HepG2 (cell line): ENCODE data around the gene PCDHGB6.

ENCODE experiments used
- EP300 ChIP-seq, 3 experiments: sonication (generic) in 1 of 3; formaldehyde crosslinking in 1 of 3; IDR thresholded peaks; 2 replicates each; pipeline versions ENCODE4 v1.5.1 to v1.6.1; 2011 to 2020; ENCODE audit warnings: low read depth in 2 of 3, low read length in 2 of 3, borderline replicate concordance in 1 of 3, improper control_type of control experiment in 1 of 3, mild to moderate bottlenecking in 1 of 3, missing genetic modification reagents in 1 of 3, moderate library complexity in 1 of 3
- FIP1L1 ChIP-seq: fragments of 200-400 bp; formaldehyde crosslinking; IDR thresholded peaks from 2 replicates; pipeline ENCODE4 v1.6.1; 2018; ENCODE audit warnings: low read depth, mild to moderate bottlenecking, low read length, moderate library complexity, borderline replicate concordance; ENCODE audit not compliant: insufficient read depth
- FOXP1 ChIP-seq, 2 experiments: fragments of 450-650 bp in 1 of 2; IDR thresholded peaks; 2 replicates each; pipeline ENCODE4 v1.6.1; 2017 to 2018; ENCODE audit warnings: antibody characterized with exemption in 1 of 2
- GLI4 ChIP-seq: sonication (generic); formaldehyde crosslinking; IDR thresholded peaks from 2 replicates; pipeline ENCODE4 v1.5.1; 2020; ENCODE audit warnings: missing genetic modification reagents, mild to moderate bottlenecking, moderate library complexity, borderline replicate concordance
- MLX ChIP-seq: IDR thresholded peaks from 2 replicates; pipeline ENCODE4 v1.6.1; 2016
- POLR2AphosphoS5 ChIP-seq: IDR thresholded peaks from 2 replicates; pipeline ENCODE4 v1.6.1; 2012; ENCODE audit warnings: low read depth, low read length
- SMARCC2 ChIP-seq: fragments of 450-650 bp; IDR thresholded peaks from 2 replicates; pipeline ENCODE4 v1.6.1; 2017; ENCODE audit warnings: antibody characterized with exemption, mild to moderate bottlenecking
- SUZ12 ChIP-seq: fragments of 150-350 bp; IDR thresholded peaks from 2 replicates; pipeline ENCODE4 v1.6.1; 2014; ENCODE audit warnings: low read depth, low read length
- ZNF691 ChIP-seq: sonication (generic); formaldehyde crosslinking; IDR thresholded peaks from 2 replicates; pipeline ENCODE4 v1.4.0; 2020; ENCODE audit warnings: missing genetic modification reagents, low read depth, mild to moderate bottlenecking, borderline replicate concordance
- ZNF776 ChIP-seq: sonication (generic); formaldehyde crosslinking; IDR thresholded peaks from 2 replicates; pipeline ENCODE4 v1.4.0; 2020; ENCODE audit warnings: mild to moderate bottlenecking, missing genetic modification reagents
- ZNF850 ChIP-seq: sonication (generic); formaldehyde crosslinking; conservative IDR thresholded peaks from 2 replicates; pipeline ENCODE4 v1.9.0; 2021; ENCODE audit warnings: mild to moderate bottlenecking, missing genetic modification reagents

- TF ChIP-seq GLI4: no peak
- TF ChIP-seq ZNF691: no peak
- no peak for TF ChIP-seq ZNF850 (CRISPR knock-in tag)
- TF ChIP-seq POLR2AphosphoS5: no peak
- no peak for TF ChIP-seq MLX
- no peak for TF ChIP-seq FIP1L1
- no peak for TF ChIP-seq ZNF776 (CRISPR knock-in tag)
- TF ChIP-seq FOXP1 (IDR thresholded peaks at IDR 0.05): no peak
- TF ChIP-seq FOXP1 (CRISPR knock-in tag; IDR thresholded peaks at IDR 0.05): no peak
- TF ChIP-seq SUZ12: no peak
- no peak for TF ChIP-seq EP300 (IDR thresholded peaks at IDR 0.05; ENCODE audit: low read depth in 2 of 2, low read length in 2 of 2)
- no peak for TF ChIP-seq EP300 (CRISPR knock-in tag; IDR thresholded peaks at IDR 0.05; ENCODE audit: borderline replicate concordance)
- no peak for TF ChIP-seq SMARCC2
Measured at GRCh38 chr5:141430332-141431113, 22.7 kb downstream of the PCDHGB6 start, which contains the start of gene PCDHGA12.
